NB4 (cell line): ENCODE data around the gene PLEKHG3.

Source experiments
- DNase-seq: peaks from one replicate; pipeline ENCODE4 v3.0.0; 2010; ENCODE audit warnings: low read depth
- H3K4me3 ChIP-seq: one replicate; pipeline ENCODE4 v1.5.1; 2011; ENCODE audit warnings: mild to moderate bottlenecking, low read depth, low read length, moderate library complexity
- MYC ChIP-seq: IDR thresholded peaks from 2 replicates; pipeline ENCODE4 v1.6.1; 2011; ENCODE audit warnings: low read depth, low read length
- POLR2A ChIP-seq: IDR thresholded peaks from 2 replicates; pipeline ENCODE4 v1.6.1; 2011; ENCODE audit warnings: mild to moderate bottlenecking; ENCODE audit not compliant: insufficient read length; ENCODE audit errors: extremely low read depth
- TF ChIP-seq, protein P1 (sequence below): IDR thresholded peaks from 2 replicates; pipeline ENCODE4 v1.6.1; 2011; ENCODE audit warnings: low read depth, low read length
- TF ChIP-seq, protein P2 (sequence below): IDR thresholded peaks from one replicate; pipeline ENCODE4 v1.5.1; 2012; ENCODE audit warnings: low read depth, low read length

The PLEKHG3 gene

DNA sequence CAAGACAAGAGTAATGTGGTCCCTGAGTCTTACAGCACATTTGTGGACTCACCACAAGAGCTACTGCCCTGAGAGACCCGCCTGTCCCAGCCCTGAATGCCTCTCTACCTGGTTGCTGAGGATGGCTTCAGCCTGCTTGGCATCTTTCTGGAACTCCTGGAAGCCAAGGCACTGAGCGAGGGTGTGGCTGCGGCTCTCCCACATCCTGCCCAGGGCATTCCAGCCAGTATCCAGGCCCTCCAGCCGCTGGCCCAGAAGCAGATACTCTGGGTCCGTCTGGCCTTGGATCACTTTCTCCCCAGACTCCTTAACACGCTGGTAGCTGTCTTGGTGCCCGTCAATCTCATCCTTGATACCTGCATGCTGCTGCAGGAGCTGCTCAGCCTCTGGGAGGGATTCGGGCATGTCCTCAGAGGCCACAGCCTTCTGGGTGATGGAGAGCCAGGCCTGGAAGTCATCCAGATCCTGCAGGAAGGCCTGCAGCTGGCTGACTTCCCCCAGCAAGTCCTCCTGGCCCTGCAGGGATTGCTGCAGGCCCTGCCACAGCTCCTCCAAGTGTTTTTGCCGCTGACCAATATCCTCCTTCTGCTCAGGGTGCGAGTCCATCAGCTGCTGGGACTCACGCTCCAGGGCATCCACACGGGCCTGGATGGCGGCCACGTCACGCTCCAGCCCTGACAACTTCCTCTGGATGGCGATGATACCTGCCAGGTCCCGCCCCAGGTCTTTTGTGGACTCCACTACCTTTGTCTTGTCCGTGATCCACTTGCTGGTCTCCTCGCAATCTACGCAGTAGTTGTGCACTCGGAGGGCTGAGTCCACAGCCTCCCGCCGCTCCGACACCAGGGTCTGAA, 82.3 kb downstream of the PLEKHG3 start:
- H3K4me3 ChIP-seq: no peak overlapping the region
- DNase-seq: no peak
- TF ChIP-seq, protein P1, sequence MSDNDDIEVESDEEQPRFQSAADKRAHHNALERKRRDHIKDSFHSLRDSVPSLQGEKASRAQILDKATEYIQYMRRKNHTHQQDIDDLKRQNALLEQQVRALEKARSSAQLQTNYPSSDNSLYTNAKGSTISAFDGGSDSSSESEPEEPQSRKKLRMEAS: no peak
- no peak for TF ChIP-seq MYC
- no peak for TF ChIP-seq POLR2A
- TF ChIP-seq, protein P2, sequence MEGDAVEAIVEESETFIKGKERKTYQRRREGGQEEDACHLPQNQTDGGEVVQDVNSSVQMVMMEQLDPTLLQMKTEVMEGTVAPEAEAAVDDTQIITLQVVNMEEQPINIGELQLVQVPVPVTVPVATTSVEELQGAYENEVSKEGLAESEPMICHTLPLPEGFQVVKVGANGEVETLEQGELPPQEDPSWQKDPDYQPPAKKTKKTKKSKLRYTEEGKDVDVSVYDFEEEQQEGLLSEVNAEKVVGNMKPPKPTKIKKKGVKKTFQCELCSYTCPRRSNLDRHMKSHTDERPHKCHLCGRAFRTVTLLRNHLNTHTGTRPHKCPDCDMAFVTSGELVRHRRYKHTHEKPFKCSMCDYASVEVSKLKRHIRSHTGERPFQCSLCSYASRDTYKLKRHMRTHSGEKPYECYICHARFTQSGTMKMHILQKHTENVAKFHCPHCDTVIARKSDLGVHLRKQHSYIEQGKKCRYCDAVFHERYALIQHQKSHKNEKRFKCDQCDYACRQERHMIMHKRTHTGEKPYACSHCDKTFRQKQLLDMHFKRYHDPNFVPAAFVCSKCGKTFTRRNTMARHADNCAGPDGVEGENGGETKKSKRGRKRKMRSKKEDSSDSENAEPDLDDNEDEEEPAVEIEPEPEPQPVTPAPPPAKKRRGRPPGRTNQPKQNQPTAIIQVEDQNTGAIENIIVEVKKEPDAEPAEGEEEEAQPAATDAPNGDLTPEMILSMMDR: no peak

DNA sequence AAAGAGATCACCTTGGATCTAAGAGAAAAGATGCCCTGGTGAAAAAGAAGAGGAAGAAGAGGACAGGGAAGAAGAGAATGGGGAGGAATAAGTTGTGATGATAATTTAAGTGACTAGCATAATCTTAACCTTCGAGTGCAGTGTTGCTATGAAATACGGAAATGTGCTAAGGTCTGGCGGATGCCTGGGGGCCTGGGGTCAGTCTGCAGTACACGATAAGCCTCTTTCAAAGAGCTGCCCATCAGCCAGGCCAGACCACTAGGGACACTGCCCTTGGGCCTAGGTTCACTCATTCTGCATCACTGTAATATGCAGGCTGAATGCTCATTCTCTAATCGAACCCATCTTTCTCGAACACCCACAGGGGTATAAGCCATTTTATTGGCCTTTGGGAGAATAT, 83.4 kb downstream of the PLEKHG3 start:
- H3K4me3 ChIP-seq: no peak overlapping the region
- TF ChIP-seq, protein P1: no peak
- no peak for DNase-seq

DNA sequence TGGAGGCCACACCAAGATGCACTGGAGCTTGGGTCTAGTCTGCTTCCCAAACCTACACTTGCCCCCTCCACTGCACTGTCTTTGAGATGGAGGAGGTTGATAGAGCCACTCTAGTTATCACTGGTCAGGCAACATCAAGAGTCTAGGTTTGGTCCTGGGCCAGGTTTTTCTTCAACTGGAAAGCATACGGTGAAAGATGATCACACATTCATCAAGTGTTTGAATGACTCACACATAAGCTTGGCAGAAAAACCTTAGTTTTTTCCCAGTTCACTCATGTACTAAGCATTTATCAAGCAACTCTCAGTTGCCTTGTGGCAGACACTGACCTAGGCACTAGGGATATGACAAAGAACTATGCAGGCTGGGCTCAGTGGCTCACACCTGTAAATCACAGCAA, 84.5 kb downstream of the PLEKHG3 start:
- DNase-seq: no peak
- TF ChIP-seq, protein P2: no peak
- TF ChIP-seq, protein P1: no peak
- no peak for TF ChIP-seq MYC
- TF ChIP-seq POLR2A: no peak
- H3K4me3 ChIP-seq: no peak overlapping the region

DNA sequence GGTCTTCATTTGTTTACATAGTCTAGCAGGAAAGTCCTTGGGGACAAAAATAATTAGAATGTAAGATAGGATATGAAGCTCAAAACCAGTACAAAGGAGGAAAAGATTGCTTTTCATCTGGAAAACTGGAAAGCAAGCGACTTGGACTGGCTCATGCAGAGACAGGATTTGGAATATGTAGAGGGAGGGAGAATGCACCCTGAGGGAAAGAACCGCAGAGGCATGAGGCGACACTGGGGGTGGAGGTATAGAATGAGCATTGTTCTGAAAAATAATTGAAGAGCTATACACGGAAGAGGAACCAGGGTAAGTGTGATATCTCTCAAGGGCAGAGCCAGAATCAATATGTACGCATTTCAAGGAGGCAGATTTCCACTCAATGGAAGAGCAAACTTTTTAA, 85.5 kb downstream of the PLEKHG3 start:
- no peak overlapping the region for H3K4me3 ChIP-seq
- DNase-seq: no peak
- TF ChIP-seq MYC (no peak), POLR2A (no peak)
- TF ChIP-seq, protein P1: no peak
- TF ChIP-seq, protein P2: no peak

DNA sequence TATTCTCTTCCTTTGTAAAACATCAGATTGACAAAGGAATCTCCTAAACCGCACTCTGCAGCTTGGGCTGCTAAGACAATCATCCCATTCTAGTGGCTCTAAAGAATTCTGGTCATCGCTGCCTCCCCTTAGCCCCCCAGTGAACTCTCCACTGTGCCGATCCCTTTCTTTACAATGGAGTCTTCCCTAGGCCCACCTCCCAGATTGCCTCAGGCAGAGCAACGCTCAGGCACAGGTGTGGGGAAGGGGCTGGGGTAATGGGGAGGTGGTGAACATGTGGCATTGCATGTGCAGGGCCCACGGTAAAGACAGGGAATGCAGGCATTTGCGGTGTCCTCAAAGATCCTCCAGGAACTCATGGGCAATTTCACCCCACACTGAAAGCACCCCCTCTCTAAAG, 86.3 kb downstream of the PLEKHG3 start:
- DNase-seq: no peak
- no peak overlapping the region for H3K4me3 ChIP-seq
- TF ChIP-seq, protein P1: no peak
- TF ChIP-seq, protein P2: no peak
- no peak for TF ChIP-seq POLR2A
- TF ChIP-seq MYC: no peak

DNA sequence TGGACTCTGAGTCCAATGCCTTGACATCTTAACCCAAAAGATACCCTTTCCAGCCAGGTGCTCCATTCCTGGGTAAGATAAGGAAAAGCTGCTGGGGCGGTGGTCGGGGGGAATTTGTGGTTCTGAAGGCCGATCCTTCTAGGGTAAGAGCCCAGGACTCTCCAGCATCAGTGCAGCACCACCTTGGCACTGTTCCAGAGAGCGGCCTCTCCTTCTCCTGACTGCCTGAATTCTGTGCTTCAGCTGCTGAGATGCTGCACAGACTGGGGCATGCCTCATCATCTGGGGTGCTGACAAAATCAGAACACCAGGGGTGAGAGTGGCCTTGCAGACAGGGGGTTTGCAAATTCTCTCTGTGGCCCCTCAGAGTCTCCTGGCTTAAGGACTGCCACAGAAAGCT, 88.0 kb downstream of the PLEKHG3 start:
- H3K4me3 ChIP-seq: no peak overlapping the region
- TF ChIP-seq MYC: no peak
- no peak for TF ChIP-seq POLR2A
- TF ChIP-seq, protein P1: no peak
- TF ChIP-seq, protein P2: no peak
- DNase-seq: no peak
